HT-29 (cell line): ENCODE results near the gene SLIT1. TPM values are rescaled to one million over a fixed set of nuclear protein-coding genes. Genes with fewer than 3 reads are reported as not detected.

Experiments
- DNase-seq: peaks from one replicate; pipeline ENCODE4 v3.0.0-alpha.2; 2015; ENCODE audit warnings: low spot score
- total RNA-seq: library from RNA; depleted of rRNA; stranded (reverse); fragments of >200 nt; shearing (Covaris generic); gene quantifications from 2 replicates; pipeline ENCODE4 v1.2.3, GENCODE V29; 2014

The SLIT1 gene
- total RNA-seq, 1 experiment from 2014 or later = under 0.01 TPM

GRCh38 chr10:97065128-97065527 lies 120.6 kb downstream of the SLIT1 start:
- peak; percentile 42 for DNase-seq

- no peak for DNase-seq
Measured at GRCh38 chr10:97063983-97064837, 121.5 kb downstream of the SLIT1 start.

- DNase-seq = no peak
Measured at GRCh38 chr10:97063271-97063982, 122.3 kb downstream of the SLIT1 start.

GRCh38 chr10:97062456-97062855 lies 123.3 kb downstream of the SLIT1 start:
- no peak for DNase-seq

GRCh38 chr10:97062046-97062445 lies 123.7 kb downstream of the SLIT1 start:
- no peak for DNase-seq

GRCh38 chr10:97061423-97061822 lies 124.3 kb downstream of the SLIT1 start:
- DNase-seq = no peak

- DNase-seq = no peak
Measured at GRCh38 chr10:97060441-97061084, 125.2 kb downstream of the SLIT1 start.

GRCh38 chr10:97059872-97060205 lies 125.9 kb downstream of the SLIT1 start:
- no peak for DNase-seq

GRCh38 chr10:97059006-97059871 lies 126.5 kb downstream of the SLIT1 start:
- no peak for DNase-seq

GRCh38 chr10:97058521-97058920 lies 127.2 kb downstream of the SLIT1 start:
- DNase-seq = no peak

- no peak for DNase-seq
Measured at GRCh38 chr10:97057491-97058235, 128.1 kb downstream of the SLIT1 start.

GRCh38 chr10:97056003-97056630 lies 129.6 kb downstream of the SLIT1 start:
- DNase-seq = no peak

- no peak for DNase-seq
Measured at GRCh38 chr10:97053276-97053675, 132.5 kb downstream of the SLIT1 start.

GRCh38 chr10:97050956-97051496 lies 134.7 kb downstream of the SLIT1 start:
- no peak for DNase-seq

GRCh38 chr10:97050205-97050745 lies 135.5 kb downstream of the SLIT1 start:
- DNase-seq = no peak

- no peak for DNase-seq
Measured at GRCh38 chr10:97049670-97050069, 136.1 kb downstream of the SLIT1 start.

GRCh38 chr10:97048649-97049427 lies 136.9 kb downstream of the SLIT1 start:
- DNase-seq = no peak

- no peak for DNase-seq
Measured at GRCh38 chr10:97047788-97048187, 138.0 kb downstream of the SLIT1 start.
